ENCODE measurements around the gene PSMB10.
A peak's percentile ranks its signal among the peaks of the same experiment; 100 is the strongest.
"Not testable (repeated sequence)": the region's sequence is repeated elsewhere in the genome, so short reads cannot be mapped to it uniquely, and the experiment has no call there.

The PSMB10 gene

DNA sequence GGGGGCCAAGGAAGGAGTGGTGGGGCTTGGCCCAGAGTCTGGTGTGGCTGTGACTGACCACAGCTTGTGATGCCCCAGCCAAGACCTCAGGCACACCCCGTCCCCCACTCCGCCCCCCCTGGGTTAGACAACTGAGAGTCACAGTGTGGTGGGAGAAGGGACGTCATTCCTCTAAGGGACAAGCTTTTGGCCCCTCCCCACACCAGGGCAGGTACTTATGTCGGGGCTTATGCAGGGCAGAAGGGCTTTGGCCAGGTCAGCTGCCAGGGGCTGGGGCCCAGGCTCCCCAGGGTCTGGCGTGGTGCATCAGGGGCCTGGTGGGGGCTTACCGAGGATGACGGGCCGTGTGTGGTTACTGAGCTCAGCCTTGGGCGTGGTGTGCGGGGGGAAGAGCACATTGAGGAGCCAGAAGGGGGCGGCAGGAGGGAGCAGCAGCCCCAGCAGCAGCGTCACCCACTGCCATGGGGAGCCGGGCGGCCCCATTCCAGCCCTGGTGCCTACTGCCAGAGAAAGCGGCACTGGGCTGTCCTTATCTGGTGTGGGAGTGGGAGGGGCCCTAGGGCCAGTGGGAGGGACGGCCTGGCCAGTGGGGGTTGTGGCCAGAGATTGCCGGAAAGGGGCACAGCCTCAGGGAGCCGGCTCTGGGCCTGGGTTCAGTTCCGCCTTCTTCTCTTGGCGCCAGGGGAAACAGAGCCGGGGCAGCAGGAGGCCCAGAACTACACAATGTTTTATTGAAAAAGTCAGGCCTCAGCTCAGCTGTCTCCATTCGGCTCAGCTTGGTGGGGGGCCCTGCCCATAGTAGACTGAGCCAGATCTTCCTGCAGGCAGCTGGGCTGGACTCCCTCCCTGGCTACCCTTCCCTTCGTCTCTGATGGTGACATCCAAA, 7.2 kb upstream of the PSMB10 start, which contains the start of gene LCAT:
LCAT (minus strand) TSS at position 502 of the 886 bp plus-strand sequence; CDS start at position 483, 19 bp downstream.
- intact Hi-C loops (cut with DNase I) = no loop called here
- peak; percentile 70 to 97 (median 77) for DNase-seq

DNA sequence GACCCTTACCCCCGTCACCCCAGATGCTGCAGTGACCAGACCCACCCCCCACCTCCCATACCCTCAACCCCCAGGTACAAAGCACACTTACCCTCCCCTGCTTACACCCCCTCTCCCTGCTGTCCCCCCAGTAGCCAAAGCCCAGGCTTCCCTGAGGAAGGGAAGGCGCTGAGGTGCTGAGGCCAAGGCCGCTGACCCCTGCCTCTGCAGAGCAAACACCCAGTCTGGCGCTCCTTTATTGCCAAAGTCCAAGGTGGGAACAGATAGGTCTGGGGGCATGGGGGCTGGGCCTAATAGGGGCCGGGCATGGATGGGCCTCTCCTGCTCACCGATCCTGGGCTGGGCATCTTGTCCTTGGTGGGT, 6.6 kb upstream of the PSMB10 start:
- no peak for DNase-seq
- intact Hi-C loops (cut with DNase I) = no loop called here

DNA sequence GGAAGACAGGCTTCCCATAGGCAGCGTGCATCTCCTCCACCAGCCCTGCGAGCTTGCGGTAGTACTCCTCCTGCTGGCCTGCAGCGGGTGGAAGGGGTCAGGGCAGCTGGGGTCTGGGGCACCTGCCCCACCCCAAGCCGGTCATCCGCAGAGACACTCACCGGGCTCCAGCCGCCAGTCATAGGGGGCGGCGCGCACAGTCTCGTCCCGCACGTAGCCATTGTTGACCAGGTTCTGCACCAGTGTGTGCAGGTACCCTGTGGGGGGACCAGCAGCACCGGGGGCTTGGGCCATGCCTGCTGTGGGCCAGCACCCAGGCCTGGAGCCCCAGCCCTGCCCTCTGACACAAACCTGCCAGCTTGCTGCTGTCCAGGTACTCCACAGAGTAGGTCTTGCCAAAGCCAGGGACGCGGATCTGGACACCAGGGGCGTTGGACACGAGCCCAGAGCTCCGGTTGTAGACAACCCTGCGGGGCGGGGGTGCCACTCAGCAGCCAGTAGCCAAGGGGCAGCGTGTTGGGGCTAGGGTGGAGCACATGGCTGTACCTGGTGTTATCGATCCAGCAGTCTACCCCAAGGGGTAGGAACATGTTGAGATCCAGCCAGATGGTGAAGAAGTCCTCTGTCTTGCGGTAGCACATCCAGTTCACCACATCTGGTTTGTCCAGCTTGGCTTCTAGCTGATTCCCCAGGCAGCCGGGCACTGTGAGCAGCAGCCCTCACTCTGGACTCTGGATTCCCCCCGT, 6.0 kb upstream of the PSMB10 start:
- intact Hi-C loops (cut with DNase I) = no loop called here
- DNase-seq = peak in 1 of 10 donors; percentile 66

DNA sequence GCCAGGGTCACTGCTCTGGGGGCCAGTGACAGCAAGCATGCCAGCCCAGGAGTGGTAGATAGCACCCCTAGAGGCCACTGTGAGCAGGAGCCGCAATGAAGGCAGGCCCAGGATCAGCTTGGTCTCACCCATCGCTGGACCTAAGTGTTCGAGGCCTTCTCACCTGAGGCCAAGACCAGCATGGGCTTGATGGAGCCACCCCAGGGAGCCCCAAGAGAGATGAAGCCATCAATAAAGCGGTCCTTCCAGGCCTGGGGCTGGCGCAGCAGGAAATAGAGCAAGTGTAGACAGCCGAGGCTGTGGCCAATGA, 5.5 kb upstream of the PSMB10 start:
- intact Hi-C loops (cut with DNase I) = no loop called here
- DNase-seq = peak in 1 of 10 donors; percentile 67

DNA sequence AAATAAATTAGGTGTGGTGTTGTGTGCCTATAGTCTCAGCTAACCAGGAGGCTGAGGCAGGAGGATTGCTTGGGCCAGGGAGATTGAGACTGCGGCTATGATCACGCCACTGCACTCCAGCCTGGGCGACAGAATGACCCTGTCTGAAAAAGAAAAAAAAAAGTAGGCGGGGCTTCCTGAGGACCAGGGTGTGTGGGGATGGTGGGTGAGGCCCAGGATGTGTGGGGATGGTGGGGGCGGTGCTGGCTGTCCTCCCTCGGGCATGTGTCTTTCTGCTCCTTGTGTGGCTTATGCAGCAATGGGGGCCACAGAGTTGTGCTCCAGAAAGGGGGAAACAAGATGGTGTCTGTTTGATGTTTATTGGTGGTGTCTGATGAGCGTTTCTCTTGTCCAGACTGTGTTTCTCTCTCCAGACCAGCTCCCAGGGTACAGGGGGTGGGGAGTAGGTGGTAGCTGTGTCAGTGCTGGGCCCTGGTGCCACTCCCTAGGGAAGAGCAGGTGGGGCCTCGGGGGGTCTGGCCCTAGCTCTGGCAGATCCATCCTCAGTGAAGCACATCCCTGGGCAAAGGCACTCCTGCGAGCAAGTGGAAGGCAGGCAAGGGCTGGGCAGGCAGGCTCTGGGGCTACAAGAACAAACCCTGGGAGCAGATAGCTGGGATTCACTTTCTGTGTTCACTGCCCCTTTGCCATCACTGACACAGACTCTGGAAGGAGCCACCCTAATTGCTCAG, 5.0 kb upstream of the PSMB10 start:
- intact Hi-C loops (cut with DNase I) = no loop called here
- DNase-seq = no peak

DNA sequence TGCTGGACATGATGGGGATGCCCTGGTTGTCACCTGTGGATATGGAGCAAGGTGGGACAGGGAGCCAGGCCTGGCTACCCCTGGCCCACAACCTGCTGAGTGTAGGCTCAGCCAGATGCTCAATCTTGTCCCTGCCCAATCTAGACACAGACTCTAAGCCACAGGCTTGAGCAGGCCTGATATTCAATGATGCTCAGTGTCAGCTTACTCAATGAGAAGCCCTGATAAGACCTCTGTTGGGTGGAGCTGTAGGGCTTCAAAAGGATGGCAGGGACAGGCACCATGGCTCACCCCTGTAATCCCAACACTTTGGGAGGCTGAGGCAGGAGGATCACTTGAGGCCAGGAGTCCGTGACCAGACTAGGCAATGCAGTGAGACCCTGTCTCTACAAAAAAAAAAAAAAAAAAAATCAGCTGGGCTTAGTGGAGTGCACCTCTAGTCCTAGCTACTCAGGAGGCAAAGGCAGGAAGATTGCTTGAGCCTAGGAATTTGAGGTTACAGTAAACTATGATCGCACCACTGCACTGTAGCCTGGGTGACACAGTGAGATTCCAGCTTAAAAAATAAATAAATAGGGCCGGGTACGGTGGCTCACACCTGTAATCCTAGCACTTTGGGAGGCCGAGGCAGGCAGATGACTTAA, 3.9 kb upstream of the PSMB10 start:
- intact Hi-C loops (cut with DNase I) = no loop called here
- DNase-seq = no peak

DNA sequence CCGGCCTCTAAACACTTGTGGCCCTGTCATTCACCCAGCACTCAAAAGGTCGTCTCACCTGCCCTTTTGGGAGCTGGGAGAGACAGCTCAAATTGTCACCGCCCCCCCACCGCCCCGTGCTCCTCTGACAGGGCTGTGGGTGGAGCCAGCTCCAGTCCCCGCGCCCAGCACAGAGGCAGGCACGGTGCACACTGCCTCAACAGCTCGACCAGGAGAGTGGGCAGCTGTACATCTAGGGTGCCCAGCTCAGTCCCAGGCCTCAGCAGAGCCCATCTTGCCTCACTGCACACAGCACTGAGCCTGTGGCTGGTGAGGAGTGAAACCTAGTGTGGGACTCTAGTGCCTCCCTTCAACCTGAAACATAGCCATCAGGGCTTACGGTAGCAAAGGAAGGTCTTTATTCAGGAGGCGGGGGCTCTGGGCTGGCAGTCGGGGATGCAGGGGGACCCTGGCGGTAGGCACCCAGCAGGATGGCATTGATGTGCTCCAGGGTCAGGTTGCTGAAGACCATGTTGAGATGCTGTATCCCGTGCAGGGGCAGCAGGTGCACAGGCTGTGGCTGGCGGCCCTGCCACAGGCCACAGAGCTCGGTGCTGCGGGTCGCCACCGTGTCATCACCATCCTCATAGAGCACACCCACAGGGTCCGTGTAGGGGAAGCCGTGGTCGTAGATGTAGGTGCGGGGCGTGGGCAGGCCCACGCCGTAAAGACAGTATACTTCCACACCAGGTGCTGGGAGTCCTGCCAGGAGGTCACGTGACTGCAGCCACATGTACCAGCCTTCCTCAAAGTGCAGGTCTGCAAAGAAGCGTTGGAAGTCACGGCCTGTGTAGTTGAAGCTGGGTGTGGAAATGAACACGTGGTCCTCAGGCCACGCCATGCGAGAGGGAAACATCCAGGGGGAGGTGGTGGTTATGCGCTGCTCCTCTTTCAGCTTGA, 3.1 kb upstream of the PSMB10 start:
- no peak for DNase-seq
- intact Hi-C loops (cut with DNase I) = loop anchor here (5.0 to 10.0 kb wide), 2 partner anchors 85 to 103 kb away; partner anchors contain the start of genes DDX28 and DUS2

DNA sequence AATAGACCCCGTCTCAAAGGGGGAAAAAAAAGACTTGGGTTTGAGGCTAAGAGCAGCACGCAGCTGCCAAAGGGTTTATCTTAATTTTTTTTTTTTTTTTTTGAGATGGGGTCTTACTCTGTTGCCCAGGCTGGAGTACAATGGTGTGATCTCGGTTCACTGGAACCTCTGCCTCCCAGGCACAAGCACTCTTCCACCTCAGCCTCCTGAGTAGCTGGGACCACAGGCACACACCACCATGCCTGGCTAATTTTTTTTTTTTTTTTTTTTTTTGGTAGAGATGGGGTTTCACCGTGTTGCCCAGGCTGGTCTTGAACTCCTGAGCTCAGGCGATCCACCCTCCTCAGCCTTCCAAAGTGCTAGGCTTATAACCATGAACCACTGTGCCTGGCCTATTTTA, 1.1 kb upstream of the PSMB10 start:
- intact Hi-C loops (cut with DNase I) = loop anchor here (5.0 to 10.0 kb wide), 2 partner anchors 87 to 105 kb away; partner anchors contain the start of genes DDX28 and DUS2
- not testable (repeated sequence) for DNase-seq

DNA sequence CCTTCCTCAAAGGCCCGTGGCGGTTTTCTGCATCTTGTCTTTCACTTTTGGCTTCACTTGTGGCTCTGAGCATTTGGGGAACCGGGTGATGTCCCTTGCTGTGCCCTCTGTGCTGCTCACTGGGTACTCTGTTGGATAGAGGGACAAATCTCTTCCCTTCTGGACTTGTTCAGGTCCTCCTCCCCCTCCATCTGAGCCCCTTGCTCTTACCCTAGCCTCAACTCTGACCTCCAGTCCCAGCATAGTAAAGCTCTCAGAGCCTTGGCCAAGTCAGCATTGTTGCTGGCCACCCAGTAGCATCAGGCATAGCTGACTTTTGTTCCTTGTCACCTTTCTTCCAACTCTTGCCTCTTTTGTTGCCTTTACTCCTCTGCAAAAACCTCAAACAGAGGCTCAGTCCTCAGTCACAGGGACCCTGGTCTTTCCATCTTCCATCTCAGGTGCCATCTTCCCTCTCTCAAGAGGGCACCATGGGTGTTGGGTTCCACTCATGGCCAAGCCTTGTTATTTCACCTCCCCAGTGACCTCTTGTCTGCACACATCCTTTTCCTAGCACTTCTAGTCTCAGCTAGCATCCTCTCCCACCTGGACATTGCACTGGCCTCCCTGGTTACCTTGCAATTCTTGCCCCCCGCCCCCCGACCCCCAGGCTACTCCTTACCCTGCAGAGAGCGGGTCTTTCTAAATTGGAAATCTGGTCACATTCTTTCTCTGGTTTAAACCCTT, 393 bp upstream of the PSMB10 start:
- DNase-seq = no peak
- intact Hi-C loops (cut with DNase I) = loop anchor here (5.0 to 10.0 kb wide), 2 partner anchors 88 to 105 kb away; partner anchors contain the start of genes DDX28 and DUS2

DNA sequence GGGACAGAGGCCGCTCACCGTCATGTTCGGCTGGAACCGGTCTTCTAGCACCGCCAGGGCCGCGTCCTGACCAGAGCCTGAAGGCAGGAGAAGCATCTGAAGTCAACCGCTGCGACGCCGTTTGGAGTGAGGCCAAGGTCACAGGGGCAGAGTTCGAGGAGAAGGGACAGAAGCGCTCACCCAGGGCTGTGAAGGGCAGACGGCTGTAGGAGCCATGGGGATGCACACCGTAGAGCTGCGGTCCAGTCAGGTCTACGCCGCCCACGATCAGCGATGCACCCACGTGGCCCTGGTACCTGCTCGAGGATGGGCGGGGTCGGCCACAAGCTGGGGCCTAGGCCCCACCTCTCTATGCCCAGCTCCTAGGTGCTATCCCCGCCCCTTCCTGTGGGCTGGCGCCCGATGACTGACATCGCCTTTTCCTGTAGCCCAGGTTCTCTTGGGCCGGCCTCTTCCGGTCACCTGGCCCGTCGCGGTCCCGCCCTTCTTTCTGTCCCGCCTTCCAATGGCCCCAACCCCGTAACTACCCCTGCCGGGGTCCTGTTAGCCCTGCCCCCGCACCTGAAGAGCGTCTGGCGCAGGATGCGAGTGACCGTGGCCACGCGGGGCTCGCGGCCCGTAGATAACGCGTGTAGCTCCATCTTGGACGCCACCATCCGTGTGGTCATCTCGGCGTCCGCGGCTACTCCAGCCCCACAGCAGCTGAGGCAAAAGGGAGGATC, 1.1 kb downstream of the PSMB10 start:
- peak; percentile 90 to 100 (median 98) for DNase-seq
- intact Hi-C loops (cut with DNase I) = loop anchor here (5.0 to 10.0 kb wide), 2 partner anchors 89 to 107 kb away; partner anchors contain the start of genes DDX28 and DUS2

DNA sequence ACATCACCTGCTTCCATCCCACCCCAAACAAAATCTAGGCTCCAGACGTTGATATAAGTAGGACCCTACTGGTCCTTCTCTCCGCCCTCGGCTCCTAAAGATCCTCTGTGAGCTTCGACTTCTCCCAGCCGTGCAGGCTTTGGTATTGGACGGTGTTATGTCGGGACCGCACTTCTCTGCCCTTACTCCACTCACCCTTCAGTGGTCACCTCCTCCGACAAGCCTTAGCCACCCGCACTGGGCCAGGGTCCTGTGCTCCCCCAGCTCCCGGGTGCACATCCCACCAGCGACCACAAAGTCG, 1.6 kb downstream of the PSMB10 start:
- intact Hi-C loops (cut with DNase I) = loop anchor here (5.0 to 10.0 kb wide), 2 partner anchors 90 to 107 kb away; partner anchors contain the start of genes DDX28 and DUS2
- DNase-seq = no peak

DNA sequence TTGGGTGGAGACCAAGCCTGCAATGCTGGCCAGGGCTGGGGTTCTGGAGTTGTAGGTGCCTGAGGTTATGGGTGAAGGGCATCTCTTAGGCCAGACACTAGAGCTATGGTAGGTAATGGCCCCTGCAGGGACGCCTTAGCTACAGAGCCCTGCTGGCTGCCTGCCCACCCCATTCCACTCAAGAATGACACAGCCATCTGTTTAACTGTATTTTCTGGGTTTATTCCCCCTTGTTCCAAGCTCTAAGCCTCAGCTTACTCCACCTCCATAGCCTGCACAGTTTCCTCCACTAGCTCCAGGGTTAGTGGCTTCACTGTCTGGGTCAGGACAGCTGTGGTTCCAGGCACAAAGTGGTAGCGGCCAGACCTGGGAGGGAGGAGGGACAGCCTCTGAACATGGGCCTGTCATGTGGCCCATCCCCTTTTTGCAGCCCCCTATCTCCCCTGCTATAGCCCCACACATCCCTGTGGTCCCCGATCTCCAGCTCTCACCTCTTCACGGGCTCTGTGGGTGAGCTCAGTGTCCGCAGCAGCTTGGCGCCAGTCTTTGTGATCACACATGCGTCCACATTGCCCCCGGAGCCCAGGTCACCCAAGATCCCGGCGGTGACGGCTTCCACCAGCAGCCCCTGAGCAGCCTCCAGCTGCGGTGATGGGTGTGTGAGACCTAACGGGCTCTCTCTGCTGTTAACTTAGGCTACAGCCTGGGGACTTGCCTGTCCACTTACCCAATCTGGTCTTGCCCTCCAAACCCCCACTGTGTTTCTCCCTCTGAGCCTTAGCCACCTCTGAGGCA, 2.1 kb downstream of the PSMB10 start:
- intact Hi-C loops (cut with DNase I) = loop anchor here (5.0 to 10.0 kb wide), 2 partner anchors 90 to 108 kb away; partner anchors contain the start of genes DDX28 and DUS2
- DNase-seq = no peak

DNA sequence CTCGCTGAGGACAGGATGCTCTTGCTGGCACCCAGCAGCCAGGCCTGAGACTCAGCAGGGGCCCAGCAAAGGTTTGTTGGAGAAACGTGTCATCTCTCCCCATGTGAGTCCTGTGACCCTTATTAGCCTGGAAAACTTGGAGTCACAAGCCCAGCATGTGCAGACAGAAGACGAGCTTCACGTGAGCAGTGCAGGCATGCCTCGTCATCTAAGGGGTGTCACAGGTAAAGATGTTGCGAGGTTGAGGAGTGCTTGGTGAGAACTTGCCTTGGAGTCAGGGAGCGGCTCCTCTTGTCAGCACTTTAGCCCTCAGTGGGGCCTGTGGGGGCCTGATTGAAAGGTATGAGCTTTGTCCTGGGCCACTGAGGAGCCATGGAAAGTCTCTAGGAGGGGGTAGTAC, 2.8 kb downstream of the PSMB10 start:
- DNase-seq = no peak
- intact Hi-C loops (cut with DNase I) = loop anchor here (10.0 kb wide), 1 partner anchor 91 kb away; the partner anchor contains the start of genes DDX28 and DUS2

DNA sequence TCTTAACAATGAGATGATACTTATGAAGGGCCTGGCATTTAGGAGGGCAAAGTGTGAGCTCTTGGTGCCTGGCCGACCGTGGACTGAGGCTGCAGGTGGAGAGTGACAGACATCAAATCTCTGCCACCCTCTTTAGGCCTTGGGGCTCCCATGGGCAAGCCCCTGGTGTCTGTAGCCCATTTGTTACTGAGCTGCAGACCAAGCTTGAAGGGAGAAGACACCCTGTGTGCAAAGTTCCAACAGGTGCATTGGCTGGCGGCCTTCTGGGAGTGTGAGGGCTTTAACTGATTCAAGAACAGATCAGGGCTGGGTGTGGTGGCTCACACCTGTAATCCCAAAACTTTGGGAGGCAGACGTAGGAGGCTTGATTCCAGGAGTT, 4.2 kb downstream of the PSMB10 start:
- peak in 1 of 10 donors; percentile 58 for DNase-seq
- intact Hi-C loops (cut with DNase I) = loop anchor here (10.0 kb wide), 1 partner anchor 92 kb away; the partner anchor contains the start of genes DDX28 and DUS2

DNA sequence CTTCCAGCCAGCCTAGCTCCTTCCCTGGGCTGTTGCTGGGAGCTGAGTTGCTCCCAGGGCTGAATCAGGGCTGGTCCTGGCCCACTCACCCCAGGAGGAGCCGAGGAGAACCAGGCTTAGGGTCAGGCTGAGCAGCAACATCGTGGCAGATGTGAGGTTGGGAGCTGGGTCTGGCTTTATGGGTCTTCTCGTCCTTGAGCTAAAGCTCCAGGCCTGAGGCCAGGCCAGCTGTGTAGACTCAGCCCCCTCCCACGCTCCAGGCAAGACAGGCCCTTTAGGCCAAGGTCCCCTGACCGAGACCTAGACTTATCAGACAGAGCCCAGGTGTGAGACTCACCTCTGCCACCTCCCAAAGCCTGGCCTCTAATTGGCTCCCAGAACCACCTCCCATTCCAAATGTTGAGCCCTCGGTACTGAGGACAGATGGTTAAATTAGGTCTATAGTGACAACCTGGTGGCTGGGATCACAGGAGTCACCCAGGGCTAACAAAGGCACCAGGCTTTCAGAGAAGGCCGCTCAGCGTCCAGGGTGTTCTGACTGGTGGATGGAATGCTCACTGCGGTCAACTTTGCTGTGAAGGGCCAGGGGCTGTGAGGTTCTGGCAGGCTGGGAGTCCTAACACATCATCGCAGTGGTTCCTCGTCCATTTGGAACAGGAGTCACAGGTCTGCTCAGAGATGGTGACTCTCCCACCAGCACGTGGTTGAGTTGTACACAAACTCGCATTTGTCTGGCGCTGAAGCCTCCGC, 4.8 kb downstream of the PSMB10 start, which contains the start of gene CTRL:
CTRL (minus strand) TSS at position 151 of the 750 bp plus-strand sequence; CDS start at position 141, 10 bp downstream.
- intact Hi-C loops (cut with DNase I) = loop anchor here (10.0 kb wide), 1 partner anchor 93 kb away; the partner anchor contains the start of genes DDX28 and DUS2
- DNase-seq = no peak

All from posterior cingulate gyrus (tissue), 11 donors.